Activated T-cell treated with anti-CD3 and anti-CD28 coated beads, Interleukin-2, amount 50 U/mL, for 4 hours (primary cell): ENCODE results near the gene ANO6. TPM values are rescaled to one million over a fixed set of nuclear protein-coding genes. Genes with fewer than 3 reads are reported as not detected.

Experiments used
- ATAC-seq, 2 donors: fragments of 200-7000 bp; cut with Tn5 transposase; one replicate each; pipeline ENCODE4 v1.10.0; 2021
- DNase-seq: peaks from one replicate; pipeline ENCODE4 v3.0.0-alpha.2; 2020
- H3K27me3 Mint-ChIP-seq: one replicate; pipeline ENCODE4 v1.8.0; 2021; ENCODE audit warnings: low read depth, mixed read lengths
- H3K36me3 Mint-ChIP-seq: one replicate; pipeline ENCODE4 v1.8.0; 2022; ENCODE audit warnings: mixed read lengths; ENCODE audit not compliant: insufficient read depth
- H3K4me1 Mint-ChIP-seq: one replicate; pipeline ENCODE4 v1.8.0; 2021; ENCODE audit warnings: low read depth, mixed read lengths
- H3K4me3 Mint-ChIP-seq: one replicate; pipeline ENCODE4 v1.8.0; 2021; ENCODE audit warnings: mild to moderate bottlenecking, moderate library complexity, mixed read lengths
- H3K9me3 Mint-ChIP-seq: one replicate; pipeline ENCODE4 v1.8.0; 2021; ENCODE audit warnings: mixed read lengths
- total RNA-seq, 3 donors: library from RNA; stranded (reverse); gene quantifications; one replicate each; pipeline ENCODE4 v1.2.1, GENCODE V29; 2021

Gene ANO6
- total RNA-seq, 3 donors from 2014 or later = 13.6 to 18.5 (median 16.3) TPM

GRCh38 chr12:45407981-45408728 lies 192.3 kb downstream of the ANO6 start:
- ATAC-seq = no peak
- DNase-seq = no peak
- Mint-ChIP-seq H3K27me3 (no peaks in the 10 kb centered on the region), H3K4me1 (no peaks in the 10 kb centered on the region), H3K9me3 (no peaks in the 10 kb centered on the region), H3K36me3 (peaks cover 48% of the 10 kb centered on the region), H3K4me3 (no peak overlapping the region)

GRCh38 chr12:45408729-45409114 lies 192.8 kb downstream of the ANO6 start:
- no peaks in the 10 kb centered on the region for H3K27me3 Mint-ChIP-seq
- H3K4me3 Mint-ChIP-seq = no peak overlapping the region
- H3K4me1 Mint-ChIP-seq = no peaks in the 10 kb centered on the region
- H3K36me3 Mint-ChIP-seq = peaks cover 43% of the 10 kb centered on the region
- no peak for DNase-seq
- H3K9me3 Mint-ChIP-seq = no peaks in the 10 kb centered on the region
- ATAC-seq = no peak

GRCh38 chr12:45409966-45410365 lies 194.1 kb downstream of the ANO6 start:
- H3K4me1 Mint-ChIP-seq = no peaks in the 10 kb centered on the region
- H3K9me3 Mint-ChIP-seq = no peaks in the 10 kb centered on the region
- peaks cover 41% of the 10 kb centered on the region for H3K36me3 Mint-ChIP-seq
- no peak for DNase-seq
- no peak for ATAC-seq
- no peaks in the 10 kb centered on the region for H3K27me3 Mint-ChIP-seq
- H3K4me3 Mint-ChIP-seq = no peak overlapping the region

GRCh38 chr12:45411626-45412025 lies 195.7 kb downstream of the ANO6 start:
- Mint-ChIP-seq H3K27me3 (no peaks in the 10 kb centered on the region), H3K9me3 (no peaks in the 10 kb centered on the region), H3K36me3 (peaks cover 42% of the 10 kb centered on the region), H3K4me3 (no peak overlapping the region), H3K4me1 (peaks cover 4% of the 10 kb centered on the region)
- ATAC-seq = no peak
- DNase-seq = no peak

- ATAC-seq = peak; percentile 85 to 91
- H3K4me3 Mint-ChIP-seq = no peak overlapping the region
- H3K36me3 Mint-ChIP-seq = peaks cover 36% of the 10 kb centered on the region
- no peaks in the 10 kb centered on the region for H3K9me3 Mint-ChIP-seq
- no peaks in the 10 kb centered on the region for H3K27me3 Mint-ChIP-seq
- DNase-seq = no peak
- peaks cover 4% of the 10 kb centered on the region for H3K4me1 Mint-ChIP-seq
Measured at GRCh38 chr12:45415393-45415817, 199.5 kb downstream of the ANO6 start.

GRCh38 chr12:45416126-45416525 lies 200.2 kb downstream of the ANO6 start:
- Mint-ChIP-seq H3K27me3 (no peaks in the 10 kb centered on the region), H3K36me3 (peaks cover 37% of the 10 kb centered on the region), H3K4me3 (no peak overlapping the region), H3K9me3 (no peaks in the 10 kb centered on the region), H3K4me1 (peaks cover 4% of the 10 kb centered on the region)
- DNase-seq (no peak), ATAC-seq (no peak)

- ATAC-seq (no peak), DNase-seq (no peak)
- Mint-ChIP-seq H3K36me3 (peaks cover 43% of the 10 kb centered on the region), H3K4me1 (peaks cover 4% of the 10 kb centered on the region), H3K27me3 (no peaks in the 10 kb centered on the region), H3K9me3 (no peaks in the 10 kb centered on the region), H3K4me3 (no peak overlapping the region)
Measured at GRCh38 chr12:45418520-45418919, 202.6 kb downstream of the ANO6 start.

GRCh38 chr12:45419317-45419814 lies 203.5 kb downstream of the ANO6 start:
- H3K4me1 Mint-ChIP-seq = peaks cover 4% of the 10 kb centered on the region
- no peaks in the 10 kb centered on the region for H3K27me3 Mint-ChIP-seq
- H3K36me3 Mint-ChIP-seq = peaks cover 48% of the 10 kb centered on the region
- DNase-seq = no peak
- no peaks in the 10 kb centered on the region for H3K9me3 Mint-ChIP-seq
- H3K4me3 Mint-ChIP-seq = no peak overlapping the region
- ATAC-seq = no peak

GRCh38 chr12:45421736-45422135 lies 205.8 kb downstream of the ANO6 start:
- ATAC-seq = no peak
- no peaks in the 10 kb centered on the region for H3K4me1 Mint-ChIP-seq
- no peak overlapping the region for H3K4me3 Mint-ChIP-seq
- peaks cover 52% of the 10 kb centered on the region for H3K36me3 Mint-ChIP-seq
- no peak for DNase-seq
- H3K9me3 Mint-ChIP-seq = no peaks in the 10 kb centered on the region
- no peaks in the 10 kb centered on the region for H3K27me3 Mint-ChIP-seq

GRCh38 chr12:45423931-45424330 lies 208.0 kb downstream of the ANO6 start:
- Mint-ChIP-seq H3K27me3 (no peaks in the 10 kb centered on the region), H3K36me3 (peaks cover 63% of the 10 kb centered on the region), H3K9me3 (no peaks in the 10 kb centered on the region), H3K4me3 (no peak overlapping the region), H3K4me1 (no peaks in the 10 kb centered on the region)
- no peak for ATAC-seq
- no peak for DNase-seq

- Mint-ChIP-seq H3K9me3 (no peaks in the 10 kb centered on the region), H3K27me3 (no peaks in the 10 kb centered on the region), H3K4me3 (no peak overlapping the region), H3K36me3 (peaks cover 67% of the 10 kb centered on the region), H3K4me1 (no peaks in the 10 kb centered on the region)
- DNase-seq (no peak), ATAC-seq (no peak)
Measured at GRCh38 chr12:45425426-45425825, 209.5 kb downstream of the ANO6 start.

- H3K36me3 Mint-ChIP-seq = peaks cover 67% of the 10 kb centered on the region
- DNase-seq (no peak), ATAC-seq (no peak)
- H3K9me3 Mint-ChIP-seq = no peaks in the 10 kb centered on the region
- no peak overlapping the region for H3K4me3 Mint-ChIP-seq
- H3K4me1 Mint-ChIP-seq = no peaks in the 10 kb centered on the region
- no peaks in the 10 kb centered on the region for H3K27me3 Mint-ChIP-seq
Measured at GRCh38 chr12:45426294-45426693, 210.4 kb downstream of the ANO6 start.

GRCh38 chr12:45427042-45427441 lies 211.1 kb downstream of the ANO6 start:
- H3K4me1 Mint-ChIP-seq = no peaks in the 10 kb centered on the region
- ATAC-seq (no peak), DNase-seq (no peak)
- H3K36me3 Mint-ChIP-seq = peaks cover 72% of the 10 kb centered on the region
- no peak overlapping the region for H3K4me3 Mint-ChIP-seq
- H3K27me3 Mint-ChIP-seq = no peaks in the 10 kb centered on the region
- no peaks in the 10 kb centered on the region for H3K9me3 Mint-ChIP-seq

- ATAC-seq (no peak), DNase-seq (no peak)
- H3K4me3 Mint-ChIP-seq = no peak overlapping the region
- H3K4me1 Mint-ChIP-seq = no peaks in the 10 kb centered on the region
- peaks cover 55% of the 10 kb centered on the region for H3K36me3 Mint-ChIP-seq
- no peaks in the 10 kb centered on the region for H3K27me3 Mint-ChIP-seq
- no peaks in the 10 kb centered on the region for H3K9me3 Mint-ChIP-seq
Measured at GRCh38 chr12:45429831-45430230, 213.9 kb downstream of the ANO6 start.

- DNase-seq = no peak
- H3K4me1 Mint-ChIP-seq = no peaks in the 10 kb centered on the region
- ATAC-seq = no peak
- peaks cover 46% of the 10 kb centered on the region for H3K36me3 Mint-ChIP-seq
- H3K27me3 Mint-ChIP-seq = no peaks in the 10 kb centered on the region
- no peaks in the 10 kb centered on the region for H3K9me3 Mint-ChIP-seq
- no peak overlapping the region for H3K4me3 Mint-ChIP-seq
Measured at GRCh38 chr12:45431126-45431525, 215.2 kb downstream of the ANO6 start.
